Thymus (tissue), 14 donors: Measurements from ENCODE around the gene DPP3. TPM values are rescaled to one million over a fixed set of nuclear protein-coding genes. Genes with fewer than 3 reads are reported as not detected.
A peak's percentile ranks its signal among the peaks of the same experiment; 100 is the strongest.
"Not testable (repeated sequence)": the region's sequence is repeated elsewhere in the genome, so short reads cannot be mapped to it uniquely, and the experiment has no call there.

Experiments used
- DNase-seq, 9 donors: peaks; one replicate each; pipeline ENCODE4 v3.0.0-alpha.2; 2013; ENCODE audit warnings: low spot score in 9 of 9, low read depth in 6 of 9, missing footprints in 1 of 9
- H3K27ac ChIP-seq, 2 donors: one replicate each; pipeline ENCODE4 v1.5.1; 2013; ENCODE audit warnings: control low read depth in 1 of 2, low read depth in 1 of 2, low read length in 1 of 2, mild to moderate bottlenecking in 1 of 2, moderate library complexity in 1 of 2
- H3K27me3 ChIP-seq, 2 donors: one replicate each; pipeline ENCODE4 v1.5.1; 2013; ENCODE audit warnings: low read length in 1 of 2; ENCODE audit not compliant: control insufficient read depth in 2 of 2, insufficient read depth in 1 of 2
- H3K36me3 ChIP-seq, 2 donors: one replicate each; pipeline ENCODE4 v1.5.1; 2013; ENCODE audit warnings: low read length in 1 of 2, mild to moderate bottlenecking in 1 of 2, moderate library complexity in 1 of 2; ENCODE audit not compliant: control insufficient read depth in 2 of 2, insufficient read depth in 2 of 2
- H3K4me1 ChIP-seq, 2 donors: one replicate each; pipeline ENCODE4 v1.5.1; 2013; ENCODE audit warnings: low read length in 2 of 2; ENCODE audit not compliant: control insufficient read depth in 2 of 2, insufficient read depth in 2 of 2
- H3K4me3 ChIP-seq, 2 donors: one replicate each; pipeline ENCODE4 v1.5.1; 2013; ENCODE audit warnings: low read length in 2 of 2, control low read depth in 1 of 2, mild to moderate bottlenecking in 1 of 2
- H3K9me3 ChIP-seq, 2 donors: one replicate each; pipeline ENCODE4 v1.5.1; 2013; ENCODE audit warnings: low read length in 1 of 2, mild to moderate bottlenecking in 1 of 2; ENCODE audit not compliant: control insufficient read depth in 2 of 2, insufficient read depth in 1 of 2
- WGBS: extraction: QIAGEN DNeasy Blood & Tissue Kit; methylation state at CpG from one replicate; pipeline ENCODE4 v1.1.7; 2013; 5-methylcytosine and 5-hydroxymethylcytosine counted together
- long read RNA-seq, 10 donors: transcript quantifications; one replicate each; lab custom pipeline, GENCODE V29; 2026
- polyA plus RNA-seq: library from polyadenylated mRNA; stranded (reverse); fragments of 200-250 nt; gene quantifications from one replicate; pipeline ENCODE4 v1.2.3, GENCODE V29; 2013
- total RNA-seq: library from RNA; stranded (reverse); fragments of 120-200 nt; gene quantifications from one replicate; pipeline ENCODE4 v1.2.4, GENCODE V29; 2013
- donor health status: healthy.

The DPP3 gene
- total RNA-seq (36.4 TPM), polyA plus RNA-seq (23.2 TPM)
- long read RNA-seq, donor 1: 0 reads
- long read RNA-seq, donor 2: 0 reads
- long read RNA-seq, donor 3, partial matches to known transcripts: 0 of 5 reads
- long read RNA-seq, donor 3, other reads (novel, unspliced or antisense): 0 of 5 reads
- long read RNA-seq, donor 4, partial matches to known transcripts: 0 of 2 reads
- long read RNA-seq, donor 4, other reads (novel, unspliced or antisense): 0 of 2 reads
- long read RNA-seq, donor 5, transcript DPP3-211 (18 exons, 3,078 nt): major isoform, 9 of 10 reads
- long read RNA-seq, donor 5, partial matches to known transcripts: 0 of 10 reads
- long read RNA-seq, donor 5, other reads (novel, unspliced or antisense): 0 of 10 reads
- long read RNA-seq, donor 6, partial matches to known transcripts: 8 of 14 reads
- long read RNA-seq, donor 6, other reads (novel, unspliced or antisense): 0 of 14 reads
- long read RNA-seq, donor 7, partial matches to known transcripts: 0 of 4 reads
- long read RNA-seq, donor 7, other reads (novel, unspliced or antisense): 0 of 4 reads
- long read RNA-seq, donor 8, partial matches to known transcripts: 0 of 6 reads
- long read RNA-seq, donor 8, other reads (novel, unspliced or antisense): 0 of 6 reads
- long read RNA-seq, donor 9, partial matches to known transcripts: 0 of 3 reads
- long read RNA-seq, donor 9, other reads (novel, unspliced or antisense): 0 of 3 reads
- long read RNA-seq, donor 10, partial matches to known transcripts: 0 of 7 reads
- long read RNA-seq, donor 10, other reads (novel, unspliced or antisense): 0 of 7 reads

DNA sequence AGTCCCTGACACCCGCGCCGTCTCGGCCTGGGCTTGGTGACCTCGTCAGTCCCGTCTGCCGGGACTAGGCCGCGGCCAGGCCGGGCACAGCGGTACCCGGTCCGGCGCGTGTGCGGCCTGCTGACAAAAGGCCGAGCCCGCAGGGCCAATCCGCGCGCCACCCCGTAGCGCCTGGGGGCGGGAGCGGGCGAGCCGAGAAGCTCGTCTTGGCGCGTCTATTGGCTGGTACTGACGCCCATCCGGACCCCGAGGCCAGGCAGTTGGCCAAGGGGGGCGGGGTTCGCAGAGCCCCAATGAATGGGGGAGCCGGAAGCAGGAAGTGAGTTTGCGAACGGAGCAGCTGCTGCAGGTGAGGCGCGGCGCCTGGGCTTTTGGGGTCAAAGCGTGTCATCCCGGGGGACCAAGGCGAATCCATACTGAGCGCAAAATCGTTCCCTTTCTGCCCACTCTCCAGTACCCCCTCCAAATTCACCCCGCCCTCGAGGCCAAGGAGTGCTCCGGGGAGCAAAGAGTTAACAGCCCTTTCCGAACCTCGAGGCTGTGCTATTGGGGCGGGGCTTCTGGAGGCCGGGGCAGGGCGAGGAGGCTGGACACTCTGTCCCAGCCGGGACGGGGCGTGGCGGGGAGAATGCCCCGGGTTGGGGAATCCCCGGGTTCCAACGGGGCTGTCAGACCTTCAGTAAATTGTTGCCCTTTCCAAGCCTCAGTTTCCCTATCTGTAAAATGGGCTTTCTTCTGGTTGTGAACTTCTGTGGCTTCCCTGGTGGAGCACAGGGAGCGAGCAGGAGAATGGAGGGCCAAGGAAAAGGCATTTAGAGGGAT, at the start of gene DPP3:
Gene DPP3, plus strand, starts transcription at position 318 of the 822 bp plus-strand sequence. CDS start 1,767 bp downstream, outside the sequence.
- under 1% methylated on average over 62 of the region's 62 CpGs for WGBS
- DNase-seq: peak; percentile 84 to 97 (median 92)
- peaks cover 10 to 19% of the 10 kb centered on the region in 2 donors for H3K4me1 ChIP-seq
- H3K36me3 ChIP-seq: peaks cover 0 to 17% of the 10 kb centered on the region in 2 donors
- H3K9me3 ChIP-seq: no peaks in the 10 kb centered on the region
- H3K4me3 ChIP-seq: peak within 1 kb of the TSS; percentile 60 to 86
- H3K27me3 ChIP-seq: no peaks in the 10 kb centered on the region
- peak within 1 kb of the TSS; percentile 77 to 81 for H3K27ac ChIP-seq

DNA sequence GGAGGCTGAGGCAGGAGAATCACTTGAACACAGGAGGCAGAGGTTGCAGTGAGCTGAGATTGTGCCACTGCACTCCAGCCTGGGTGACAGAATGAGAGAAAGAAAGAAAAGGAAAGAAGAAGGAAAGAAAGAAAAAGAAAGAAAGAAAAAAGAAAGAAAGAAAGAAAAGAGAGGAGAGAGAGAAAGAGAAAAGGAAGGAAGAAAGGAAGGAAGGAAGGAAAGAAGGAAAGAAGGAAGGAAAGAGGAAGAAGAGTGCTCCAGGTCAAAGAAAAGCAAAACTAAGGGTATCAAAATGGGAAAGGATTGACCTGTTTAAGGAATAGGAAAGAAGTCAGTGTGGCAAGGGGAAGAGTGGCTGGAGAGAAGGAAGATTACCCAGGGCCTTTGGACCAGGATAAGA, 48.9 kb upstream of the DPP3 start:
- not testable (repeated sequence) for H3K4me1 ChIP-seq, H3K27ac ChIP-seq, DNase-seq, H3K4me3 ChIP-seq, H3K27me3 ChIP-seq, H3K36me3 ChIP-seq, H3K9me3 ChIP-seq

DNA sequence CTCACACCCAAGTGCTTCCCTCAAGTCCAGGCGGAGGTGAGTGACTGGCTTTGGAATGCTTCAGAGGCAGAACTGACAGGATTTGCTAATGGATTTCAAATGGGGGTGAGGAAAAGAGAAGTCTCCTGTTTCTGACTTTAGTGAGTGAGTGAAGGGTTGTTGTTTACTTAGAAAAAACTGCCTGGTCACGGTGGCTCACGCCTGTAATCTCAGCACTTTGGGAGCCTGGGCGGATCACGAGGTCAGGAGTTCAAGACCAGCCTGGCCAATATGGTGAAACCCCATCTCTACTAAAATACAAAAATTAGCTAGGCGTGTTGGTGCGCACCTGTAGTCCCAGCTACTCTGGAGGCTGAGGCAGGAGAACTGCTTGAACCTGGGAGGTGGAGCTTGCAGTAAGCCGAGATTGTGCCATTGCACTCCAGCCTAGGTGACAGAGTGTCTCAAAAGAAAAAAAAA, 48.3 kb upstream of the DPP3 start:
- H3K27ac ChIP-seq, H3K4me3 ChIP-seq, DNase-seq, H3K27me3 ChIP-seq, H3K4me1 ChIP-seq, H3K9me3 ChIP-seq: not testable (repeated sequence)
- WGBS: 97% methylated on average over 8 of the region's 8 CpGs
- H3K36me3 ChIP-seq: peaks cover 5 to 15% of the 10 kb centered on the region in 2 donors

GRCh38 chr11:66432597-66432996, 47.6 kb upstream of the DPP3 start:
- Histone ChIP-seq H3K27me3 (no peaks in the 10 kb centered on the region), H3K4me1 (no peaks in the 10 kb centered on the region), H3K9me3 (no peaks in the 10 kb centered on the region), H3K27ac (no peak overlapping the region), H3K36me3 (peaks cover 8 to 15% of the 10 kb centered on the region in 2 donors), H3K4me3 (no peak overlapping the region)
- DNase-seq: no peak
- 95% methylated on average over 7 of the region's 7 CpGs for WGBS

GRCh38 chr11:66437979-66438503, 42.2 kb upstream of the DPP3 start:
- H3K4me3 ChIP-seq: peak overlapping the region; percentile 68 to 71
- WGBS: 10% methylated on average over 12 of the region's 12 CpGs
- peaks cover 0 to 3% of the 10 kb centered on the region in 2 donors for H3K9me3 ChIP-seq
- peaks cover 7% of the 10 kb centered on the region in 2 donors for H3K4me1 ChIP-seq
- DNase-seq: no peak
- H3K27ac ChIP-seq: no peak overlapping the region
- no peaks in the 10 kb centered on the region for H3K27me3 ChIP-seq
- peaks cover 6 to 15% of the 10 kb centered on the region in 2 donors for H3K36me3 ChIP-seq

DNA sequence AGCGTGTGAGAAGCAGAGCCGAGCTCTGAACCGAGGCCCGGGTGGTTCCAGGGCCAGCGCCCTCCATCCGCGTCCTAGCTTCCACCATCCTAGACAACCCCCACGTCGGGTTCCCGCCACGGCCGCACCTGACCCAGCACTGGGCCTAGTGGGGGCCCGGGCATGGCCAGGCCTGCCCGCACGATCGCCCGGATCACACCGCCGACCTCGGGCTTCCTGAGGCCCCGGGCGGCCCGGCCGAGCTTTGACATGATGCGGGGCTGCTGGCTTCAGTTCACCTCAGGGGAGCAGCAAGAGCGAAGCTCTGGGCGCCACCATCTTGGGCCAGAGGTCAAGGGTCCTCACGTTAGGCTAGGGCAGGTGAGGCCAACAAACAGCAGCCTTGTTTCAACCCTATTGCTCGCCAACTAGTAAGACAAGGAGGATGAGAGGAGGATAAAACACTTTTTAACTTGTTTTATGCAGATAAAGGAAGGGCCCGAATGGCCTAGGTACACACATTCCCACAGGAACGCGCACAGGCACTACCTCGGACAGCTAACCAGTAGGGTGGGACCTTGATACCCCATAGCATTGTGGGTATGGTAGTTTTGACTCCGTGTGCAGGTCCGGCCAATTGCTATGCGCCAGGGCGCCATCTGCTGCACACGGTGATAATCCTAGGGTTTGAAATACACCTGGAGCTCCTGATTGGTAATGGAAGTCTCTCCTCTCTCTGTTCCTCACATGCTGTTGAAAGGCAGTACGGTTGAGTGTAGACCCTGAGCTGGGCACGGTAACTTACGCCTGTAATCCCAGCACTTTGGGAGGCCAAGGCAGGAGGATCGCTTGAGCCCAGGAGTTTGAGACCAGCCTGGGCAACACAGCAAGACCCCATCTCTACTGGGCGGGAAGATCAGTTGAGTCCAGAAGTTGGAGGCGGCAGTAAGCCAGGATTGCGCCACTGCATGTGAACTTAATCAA, 41.4 kb upstream of the DPP3 start, which contains the start of gene MRPL11:
Gene MRPL11, minus strand, starts transcription at position 345 of the 963 bp plus-strand sequence. Its CDS starts 94 bp downstream, at position 251.
- Histone ChIP-seq H3K4me1 (peaks cover 7% of the 10 kb centered on the region in 2 donors), H3K36me3 (peaks cover 6 to 15% of the 10 kb centered on the region in 2 donors), H3K27me3 (no peaks in the 10 kb centered on the region), H3K4me3 (peak within 1 kb of the TSS; percentile 68 to 71), H3K27ac (peak within 1 kb of the TSS; percentile 83), H3K9me3 (peaks cover 0 to 11% of the 10 kb centered on the region in 2 donors)
- peak; percentile 86 to 98 (median 96) for DNase-seq
- WGBS: 8% methylated on average over 45 of the region's 45 CpGs

- H3K36me3 ChIP-seq: peaks cover 6 to 10% of the 10 kb centered on the region in 2 donors
- not testable (repeated sequence) for DNase-seq, H3K27me3 ChIP-seq, H3K4me3 ChIP-seq, H3K4me1 ChIP-seq, H3K27ac ChIP-seq
- 95% methylated on average over 29 of the region's 29 CpGs for WGBS
- H3K9me3 ChIP-seq: peaks cover 0 to 12% of the 10 kb centered on the region in 2 donors
These were observed 39.9 kb upstream of the DPP3 start for GRCh38 chr11:66440101-66440939.
